HG03045 (cell line): Measurements from ENCODE around the gene ABCB7.
"Not testable (repeated sequence)": the region's sequence is repeated elsewhere in the genome, so short reads cannot be mapped to it uniquely, and the experiment has no call there.

Experiments used
- ATAC-seq: cut with Tn5 transposase; IDR thresholded peaks from one replicate; pipeline ENCODE4 v1.9.1; 2021; ENCODE audit warnings: mild to moderate bottlenecking, moderate library complexity; ENCODE audit not compliant: unreplicated experiment

The ABCB7 gene

DNA sequence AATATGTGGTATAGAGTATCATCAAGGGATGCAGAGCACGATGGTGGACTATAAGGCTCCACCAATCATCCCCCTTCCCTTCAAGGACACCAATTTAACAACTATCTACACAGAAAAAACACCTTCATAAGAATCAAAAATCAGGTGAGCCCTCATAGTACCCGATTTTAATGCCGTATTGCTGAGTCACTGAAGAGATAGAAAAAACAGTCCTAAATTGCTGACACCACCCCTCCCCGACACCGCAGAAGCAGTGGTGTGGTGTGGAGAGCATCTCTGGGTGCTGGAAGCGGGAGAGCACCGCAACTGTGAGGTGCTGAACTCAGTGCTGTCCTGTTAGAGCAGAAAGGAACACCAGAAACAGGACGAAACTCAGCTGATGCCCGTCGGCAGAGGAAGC lies 49.3 kb downstream of the ABCB7 start:
- no peak for ATAC-seq

DNA sequence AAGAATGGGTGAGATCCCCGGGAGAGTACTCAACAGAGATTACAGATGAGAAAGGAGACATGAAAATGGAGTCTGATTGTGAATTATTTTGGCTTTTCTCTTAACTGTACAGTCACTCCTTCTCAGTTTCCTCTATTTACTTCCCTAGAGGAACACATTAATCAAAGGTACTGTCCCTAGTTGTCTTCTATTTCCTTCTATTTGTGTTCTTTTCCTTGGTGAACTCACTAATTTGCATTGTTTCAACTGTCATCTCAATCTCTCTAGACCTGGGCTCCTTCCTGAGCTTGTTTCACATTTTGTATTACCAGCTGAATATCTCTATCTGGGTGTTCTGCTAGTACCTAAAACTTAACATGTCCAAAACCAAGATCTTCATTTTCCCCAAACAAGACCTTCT lies 59.8 kb downstream of the ABCB7 start:
- no peak for ATAC-seq

DNA sequence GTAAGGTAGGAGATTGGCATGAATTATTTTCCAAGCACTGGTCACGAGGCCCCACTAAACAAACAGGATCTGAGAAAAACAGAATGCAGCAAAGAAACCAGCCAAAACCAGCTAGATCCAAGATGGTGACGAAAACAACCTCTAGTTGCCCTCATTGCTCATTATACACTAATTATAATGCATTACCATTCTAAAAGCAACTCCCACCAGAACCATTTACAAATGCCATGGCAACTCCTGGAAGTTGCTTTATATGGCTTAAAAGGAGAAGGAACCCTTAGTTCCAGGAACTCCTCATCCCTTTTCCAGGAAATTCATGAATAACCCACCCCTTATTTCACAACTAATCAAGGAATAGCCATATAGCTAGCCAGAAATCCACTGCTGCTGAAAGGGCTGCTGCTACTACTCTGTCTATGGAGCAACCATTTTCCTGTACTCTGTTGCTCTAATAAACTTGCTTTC lies 69.3 kb downstream of the ABCB7 start:
- no peak for ATAC-seq

DNA sequence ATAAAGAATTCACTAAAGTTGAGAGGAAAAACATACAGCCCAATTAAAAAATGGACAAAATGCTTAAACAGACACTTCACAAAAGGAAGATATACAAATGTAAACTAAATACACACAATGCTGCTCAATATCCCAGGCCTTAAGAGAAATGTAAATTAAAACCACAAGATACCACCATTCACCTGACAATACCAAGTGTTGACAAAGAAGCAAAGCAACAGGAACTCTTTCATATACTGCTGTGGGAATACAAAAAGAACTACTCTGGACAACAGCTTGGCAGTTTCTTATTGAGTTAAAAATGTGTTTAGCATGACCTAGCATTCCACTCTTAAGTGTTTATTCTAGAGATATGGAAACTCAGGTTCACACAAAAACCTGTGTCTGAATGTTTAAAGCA lies 71.3 kb downstream of the ABCB7 start:
- no peak for ATAC-seq

DNA sequence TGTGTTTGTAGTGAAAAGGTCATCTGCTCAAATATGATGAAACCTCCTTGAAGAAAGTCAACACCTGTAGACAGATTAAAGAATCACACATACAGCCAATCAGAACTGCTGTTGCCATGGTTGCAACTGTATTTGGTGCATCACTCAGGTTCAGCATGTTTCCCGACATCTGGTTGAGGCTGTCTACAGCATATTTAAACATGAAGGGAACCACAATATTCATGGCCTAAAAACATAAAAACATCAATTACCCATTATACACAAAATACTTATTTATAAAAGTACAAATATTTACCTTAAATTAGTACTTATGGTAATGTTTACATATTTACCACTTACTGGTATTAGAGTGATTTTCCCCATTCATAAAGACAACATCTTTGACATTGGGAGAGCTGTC lies 79.7 kb downstream of the ABCB7 start:
- no peak for ATAC-seq

DNA sequence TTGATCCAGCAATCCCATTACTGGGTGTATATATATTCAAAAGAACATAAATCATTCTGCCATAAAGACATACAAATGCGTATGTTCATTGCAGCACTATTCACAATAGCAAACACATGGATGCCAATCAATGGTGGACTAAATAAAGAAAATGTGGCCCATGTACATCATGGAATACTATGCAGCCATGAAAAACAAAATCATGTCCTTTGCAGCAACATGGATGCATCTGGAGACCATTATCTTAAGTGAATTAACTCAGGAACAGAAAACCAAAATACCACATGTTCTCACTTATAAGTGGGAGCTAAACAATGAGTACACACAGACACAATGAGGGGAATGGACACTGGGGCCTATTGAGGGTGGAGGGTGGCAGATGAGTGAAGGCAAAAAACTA lies 81.6 kb downstream of the ABCB7 start:
- no peak for ATAC-seq

DNA sequence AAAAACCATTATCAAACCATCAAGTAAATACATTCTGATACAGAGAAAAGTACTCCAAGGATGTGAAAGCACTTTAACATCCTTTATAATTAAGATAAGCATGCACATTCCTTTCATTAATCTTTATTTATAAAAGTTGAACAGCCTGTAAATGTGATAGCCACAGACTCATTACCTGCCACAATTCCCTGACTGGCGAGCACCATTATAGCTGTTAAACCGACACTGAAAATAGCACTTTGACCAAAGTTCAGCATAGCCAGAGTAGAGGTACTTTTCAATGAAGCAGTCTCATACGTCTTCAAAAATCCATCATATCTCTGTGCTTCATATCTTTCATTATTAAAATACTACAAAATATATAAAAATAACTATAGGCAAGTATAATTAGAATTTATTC lies 84.7 kb downstream of the ABCB7 start:
- ATAC-seq = no peak

DNA sequence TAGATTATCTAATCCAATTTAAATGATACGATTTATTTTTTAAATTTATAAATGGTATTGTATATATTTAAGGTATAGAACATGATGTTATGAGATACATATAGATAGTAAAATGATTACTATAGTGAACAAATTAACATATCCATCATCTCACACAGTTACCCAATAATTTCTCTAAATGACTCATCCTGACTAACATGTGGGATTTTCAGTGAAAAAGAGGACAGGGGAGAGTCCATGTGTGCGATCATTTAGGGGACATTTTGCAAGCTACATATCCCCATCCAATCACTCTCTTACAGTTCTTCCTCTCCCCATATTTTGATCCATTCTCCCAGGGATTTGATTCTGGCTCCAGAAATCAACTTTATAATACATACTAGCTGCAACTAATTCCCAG lies 88.2 kb downstream of the ABCB7 start:
- ATAC-seq = no peak

DNA sequence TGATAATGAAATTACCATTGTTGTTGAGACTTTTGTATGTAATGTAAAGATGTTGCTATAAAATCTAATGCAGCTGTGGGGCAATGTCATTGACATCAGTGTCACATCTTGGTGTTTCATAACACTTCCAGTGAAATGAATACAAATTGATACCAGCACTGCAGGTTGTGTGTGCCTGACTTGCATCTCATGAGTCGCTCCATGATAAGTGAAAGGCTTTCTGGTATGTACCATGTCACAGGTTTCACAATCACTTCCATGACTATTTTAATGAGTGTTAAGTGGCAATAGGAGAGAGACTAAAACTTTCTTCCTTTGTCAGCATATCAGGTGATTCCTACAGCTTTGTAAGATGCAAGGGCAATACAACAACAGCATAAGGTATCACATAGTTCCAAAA lies 94.4 kb downstream of the ABCB7 start:
- ATAC-seq = no peak

DNA sequence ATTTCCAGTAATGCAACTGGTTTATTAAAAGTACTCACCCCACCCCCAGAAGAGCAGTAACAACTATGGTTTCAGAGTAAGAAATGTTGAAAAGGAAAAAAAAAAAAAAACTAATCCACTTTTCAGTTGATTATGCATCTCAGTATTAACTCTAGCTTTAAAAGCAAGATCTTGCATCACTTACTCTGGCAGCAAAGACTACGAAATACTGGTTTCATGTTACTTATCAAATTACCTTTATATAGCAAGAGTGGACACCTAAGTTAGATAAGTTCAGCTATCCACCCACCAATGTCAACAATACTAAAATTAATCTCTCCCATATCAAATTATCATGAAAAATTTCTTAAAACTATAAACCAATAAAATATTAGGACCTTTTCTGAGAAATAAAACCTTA lies 105.0 kb downstream of the ABCB7 start:
- no peak for ATAC-seq

DNA sequence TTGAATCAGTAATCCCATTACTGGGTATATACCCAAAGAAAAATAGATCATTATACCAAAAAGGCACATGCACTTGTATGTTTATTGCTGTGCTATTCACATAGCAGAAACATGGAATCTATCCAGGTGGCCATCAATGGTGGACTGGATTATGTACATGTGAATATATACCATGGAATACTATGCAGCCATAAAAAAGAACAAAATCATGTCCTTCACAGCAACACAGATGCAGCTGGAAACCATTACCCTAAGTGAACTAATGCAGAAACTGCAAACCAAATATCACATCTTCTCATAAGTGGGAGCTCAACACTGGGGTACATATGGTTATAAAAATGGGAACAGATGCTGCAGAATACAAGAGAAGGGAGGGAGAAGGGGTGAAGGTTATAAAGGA lies 110.7 kb downstream of the ABCB7 start:
- no peak for ATAC-seq

DNA sequence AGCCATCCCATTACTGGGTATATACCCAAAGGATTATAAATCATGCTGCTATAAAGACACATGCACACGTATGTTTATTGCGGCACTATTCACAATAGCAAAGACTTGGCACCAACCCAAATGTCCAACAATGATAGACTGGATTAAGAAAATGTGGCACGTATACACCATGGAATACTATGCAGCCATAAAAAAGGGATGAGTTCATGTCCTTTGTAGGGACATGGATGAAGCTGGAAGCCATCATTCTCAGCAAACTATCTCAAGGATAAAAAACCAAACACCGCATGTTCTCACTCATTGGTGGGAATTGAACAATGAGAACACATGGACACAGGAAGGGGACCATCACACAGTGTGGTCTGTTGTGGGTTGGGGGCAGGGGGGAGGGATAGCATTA lies 111.9 kb downstream of the ABCB7 start:
- ATAC-seq = not testable (repeated sequence)

DNA sequence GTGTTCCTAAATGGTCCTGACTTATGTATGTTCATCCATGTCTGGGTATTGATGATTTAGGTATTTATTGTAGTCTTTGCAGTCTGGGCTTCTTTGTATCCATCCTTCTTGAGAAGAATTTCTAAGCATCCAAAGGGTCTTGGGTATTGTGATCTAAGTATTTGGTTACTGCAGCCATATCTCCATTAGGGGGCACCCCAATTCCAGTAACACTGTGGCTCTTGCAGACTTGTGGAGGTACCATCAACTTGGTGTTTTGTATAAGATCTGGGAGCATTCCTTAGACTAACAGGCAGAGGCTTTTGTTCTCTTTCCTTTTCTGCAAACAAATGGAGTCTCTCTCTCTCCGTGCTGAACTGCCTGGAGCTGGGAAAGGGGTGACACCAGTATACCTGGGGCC lies 117.2 kb downstream of the ABCB7 start:
- no peak for ATAC-seq
